H4 (cell line): ENCODE results near the gene FNDC5. TPM values are rescaled to one million over a fixed set of nuclear protein-coding genes. Genes with fewer than 3 reads are reported as not detected.
"Not testable (repeated sequence)": the region's sequence is repeated elsewhere in the genome, so short reads cannot be mapped to it uniquely, and the experiment has no call there.

Experiments
- DNase-seq: peaks from one replicate; pipeline ENCODE4 v3.0.0-alpha.2; 2015; ENCODE audit warnings: low spot score
- total RNA-seq: library from RNA; depleted of rRNA; stranded (reverse); fragments of >200 nt; shearing (Covaris generic); gene quantifications from 2 replicates; pipeline ENCODE4 v1.2.3, GENCODE V29; 2014; rRNA removed

FNDC5 gene
- 0.12 and 0.15 TPM in 2 replicates for total RNA-seq

- DNase-seq = no peak
Measured at GRCh38 chr1:32870615-32871363, at the start of gene FNDC5. Gene FNDC5 (minus strand): TSS chr1:32870912.

- peak; percentile 69 for DNase-seq
Measured at GRCh38 chr1:32919811-32920733, 49.4 kb upstream of the FNDC5 start.

GRCh38 chr1:32918179-32918578 is 47.5 kb upstream of the FNDC5 start:
- no peak for DNase-seq

- no peak for DNase-seq
Measured at GRCh38 chr1:32917521-32917920, 46.8 kb upstream of the FNDC5 start.

DNA sequence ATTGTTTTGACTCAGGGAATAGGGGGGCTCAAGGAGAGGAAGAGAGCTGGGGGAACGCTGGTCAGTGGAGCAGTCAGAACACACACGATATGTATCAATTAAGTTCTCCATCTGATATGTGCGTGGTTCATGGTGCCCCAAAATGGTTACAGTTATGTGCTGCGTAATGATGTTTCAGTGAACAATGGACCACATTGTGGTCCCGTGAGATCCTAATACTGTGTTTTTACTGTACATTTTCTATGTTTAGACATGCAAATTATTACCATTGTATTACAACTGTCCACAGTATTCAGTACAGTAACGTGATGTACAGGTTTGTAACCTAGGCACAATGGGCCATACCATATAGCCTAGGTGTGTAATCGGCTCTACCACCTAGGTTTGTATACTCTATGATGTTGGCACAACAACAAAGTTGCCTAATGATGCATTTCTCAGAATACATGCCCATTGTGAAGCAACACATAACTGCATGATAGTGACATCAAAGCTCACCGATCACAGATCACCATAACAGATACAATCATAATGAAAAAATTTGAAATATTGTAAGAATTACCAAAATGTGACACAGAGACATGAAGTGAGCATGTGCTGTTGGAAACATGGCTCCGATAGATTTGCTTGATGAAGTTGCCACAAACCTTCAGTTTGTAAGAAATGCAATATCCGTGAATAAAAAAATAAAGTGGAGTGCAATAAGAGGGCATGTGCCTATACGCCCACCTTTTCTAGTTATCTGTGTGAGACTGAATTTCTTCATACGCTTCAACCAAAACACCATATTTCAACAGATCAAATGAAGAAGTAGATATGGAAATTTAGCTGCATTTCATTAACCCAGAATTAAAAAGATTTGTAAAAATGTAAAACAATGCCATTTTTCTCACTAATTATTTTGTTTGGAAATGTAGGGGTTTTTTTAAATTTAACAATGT is 45.3 kb upstream of the FNDC5 start:
- no peak for DNase-seq

DNA sequence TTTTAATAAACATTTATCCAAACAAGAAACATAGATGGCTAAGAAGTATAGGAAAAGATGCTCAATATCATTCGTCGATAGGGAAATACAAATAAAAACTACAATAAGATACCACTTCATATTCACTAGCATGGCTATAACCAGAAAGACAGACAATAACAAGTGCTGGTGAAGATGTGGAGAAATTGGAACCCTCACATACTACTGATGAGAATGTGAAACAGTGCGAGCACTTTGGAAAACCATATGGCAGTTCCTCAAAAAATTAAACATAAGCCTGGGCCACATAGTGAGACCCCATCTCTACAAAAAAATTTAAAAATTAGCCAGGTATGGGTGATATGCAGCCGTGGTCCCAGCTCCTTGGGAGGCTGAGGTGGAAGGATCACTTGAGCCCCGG is 39.6 kb upstream of the FNDC5 start:
- no peak for DNase-seq

- no peak for DNase-seq
Measured at GRCh38 chr1:32907435-32907834, 36.7 kb upstream of the FNDC5 start.

DNA sequence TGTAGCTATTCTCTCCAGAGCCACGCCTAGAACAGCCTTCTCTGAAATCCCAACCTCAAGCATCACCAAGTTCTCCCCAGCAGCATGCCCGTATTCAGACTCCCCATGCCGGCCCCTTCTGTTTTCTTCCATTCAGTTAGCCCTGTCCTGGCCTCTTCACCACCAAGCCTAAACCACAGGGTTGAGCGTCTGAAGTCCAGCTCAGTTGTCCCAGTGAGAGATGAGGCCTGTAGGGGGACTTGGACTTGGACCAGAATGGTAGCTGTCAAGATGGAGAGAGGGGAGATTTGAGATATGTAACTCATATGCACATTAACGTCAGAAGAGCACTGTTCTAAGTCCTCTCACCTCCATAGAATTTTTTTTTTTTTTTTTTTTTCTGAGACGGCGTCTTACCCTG is 35.9 kb upstream of the FNDC5 start:
- no peak for DNase-seq

DNA sequence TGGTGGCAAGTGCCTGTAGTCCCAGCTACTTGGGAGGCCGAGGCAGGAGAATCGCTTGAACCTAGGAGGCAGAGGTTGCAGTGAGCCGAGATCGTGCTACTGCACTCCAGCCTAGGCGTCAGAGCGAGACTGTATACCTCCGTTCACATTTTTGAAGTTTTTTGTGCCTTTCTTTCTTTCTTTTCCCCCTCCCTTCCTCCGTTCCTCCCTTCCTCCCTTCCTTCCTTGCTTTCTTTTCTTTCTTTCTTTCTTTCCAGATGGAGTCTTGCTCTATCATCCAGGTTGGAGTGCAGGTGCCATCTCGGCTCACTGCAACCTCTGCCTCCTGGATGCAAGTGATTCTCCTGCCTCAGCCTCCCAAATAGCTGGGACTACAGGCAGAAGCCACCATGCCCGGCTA is 34.9 kb upstream of the FNDC5 start:
- not testable (repeated sequence) for DNase-seq

- no peak for DNase-seq
Measured at GRCh38 chr1:32904797-32905196, 34.1 kb upstream of the FNDC5 start.

DNA sequence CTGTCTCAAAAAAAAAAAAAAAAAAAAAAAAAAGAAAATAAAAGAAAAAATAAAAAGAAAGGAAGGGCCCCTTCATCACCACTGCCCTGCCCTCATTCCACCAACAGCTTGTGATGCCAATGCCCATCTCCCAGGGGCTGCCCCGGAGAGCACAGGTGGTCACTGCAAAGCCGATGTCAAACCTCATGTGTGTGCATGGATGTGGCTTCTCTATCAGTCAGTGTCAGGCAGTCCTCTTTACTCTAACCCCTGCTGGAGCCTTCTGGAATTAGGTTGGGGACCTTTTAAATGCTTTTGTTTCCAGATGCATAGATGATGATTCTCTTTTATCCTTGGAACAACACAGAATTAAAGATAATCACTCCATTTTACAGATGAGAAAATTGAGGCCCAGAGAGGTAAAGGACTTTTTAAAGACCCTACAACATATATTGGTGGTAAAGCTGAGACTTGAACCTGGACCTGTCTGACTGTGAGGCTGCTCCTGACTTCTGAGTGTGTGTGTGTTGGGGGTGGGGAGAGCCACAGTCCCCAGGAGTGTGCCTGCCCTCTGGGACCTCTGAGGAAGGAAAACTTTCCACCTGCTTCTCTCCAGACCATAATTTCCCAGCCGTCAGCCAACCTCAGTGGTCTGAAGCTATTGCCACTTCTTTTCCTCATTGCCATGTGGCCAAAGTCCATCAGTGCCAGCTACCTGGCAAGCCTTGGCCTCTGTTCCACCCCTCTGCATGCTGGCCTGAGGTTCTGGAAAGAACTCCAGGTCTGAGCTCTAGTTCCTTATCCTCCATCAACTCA is 33.5 kb upstream of the FNDC5 start:
- no peak for DNase-seq

DNA sequence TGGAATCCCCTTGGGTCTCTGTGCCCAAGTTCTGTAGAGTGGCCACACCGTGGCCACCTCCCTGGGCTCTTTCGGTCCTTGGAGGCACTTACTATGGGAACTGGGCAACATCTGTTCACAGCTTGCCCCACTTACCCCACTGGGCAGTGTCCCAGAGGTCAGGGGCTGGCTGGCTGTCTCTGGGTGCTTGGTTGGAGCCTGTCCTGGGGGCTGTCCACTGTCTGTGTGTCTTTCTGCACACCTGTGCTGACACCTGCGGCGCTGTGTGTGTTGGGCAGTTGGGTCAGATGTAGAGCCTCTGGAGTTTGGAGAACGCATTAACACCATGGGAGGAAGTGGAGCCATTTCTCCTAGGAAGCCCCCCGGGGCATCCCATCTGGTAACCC is 31.8 kb upstream of the FNDC5 start:
- no peak for DNase-seq

- no peak for DNase-seq
Measured at GRCh38 chr1:32901823-32902534, 31.3 kb upstream of the FNDC5 start.

GRCh38 chr1:32900956-32901822 is 30.5 kb upstream of the FNDC5 start, which contains the start of gene TMEM54:
Gene TMEM54 (minus strand): TSS chr1:32901389. CDS start chr1:32901238, 151 bp downstream.
- DNase-seq = no peak

GRCh38 chr1:32900371-32900955 is 29.8 kb upstream of the FNDC5 start:
- no peak for DNase-seq

DNA sequence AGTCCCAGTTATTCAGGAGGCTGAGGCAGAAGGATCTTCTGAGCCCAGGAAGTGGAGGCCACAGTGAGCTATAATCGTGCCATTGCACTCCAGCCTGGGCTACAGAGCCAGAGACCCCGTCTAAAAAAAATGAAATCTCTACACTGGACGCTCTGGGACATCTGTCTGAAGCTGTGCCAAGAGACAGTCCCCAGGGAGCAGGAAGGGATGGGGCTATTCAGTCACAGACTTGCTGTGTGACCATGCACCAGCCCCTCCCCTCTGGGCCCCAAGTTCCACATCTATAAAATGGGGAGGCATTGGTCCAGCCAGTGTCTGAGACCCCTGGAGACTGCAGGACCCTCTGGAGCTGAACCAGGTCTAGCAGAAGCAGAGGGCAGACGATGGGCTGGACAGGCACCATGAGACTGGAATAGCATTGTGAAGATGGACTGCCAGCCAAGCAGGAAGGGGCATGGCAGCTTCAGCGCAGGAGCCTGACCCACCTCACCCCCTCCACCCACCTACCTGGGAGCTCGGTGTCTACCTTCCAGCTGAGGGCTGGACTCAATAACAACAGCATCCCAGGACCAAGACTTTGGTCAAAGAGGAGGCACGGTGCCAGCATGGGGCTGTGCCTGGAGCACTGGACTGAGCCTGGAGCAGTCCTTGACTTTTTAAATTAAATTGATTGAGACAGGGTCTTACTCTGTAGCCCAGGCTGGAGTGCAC is 29.0 kb upstream of the FNDC5 start:
- no peak for DNase-seq

- no peak for DNase-seq
Measured at GRCh38 chr1:32898958-32899357, 28.2 kb upstream of the FNDC5 start.

DNA sequence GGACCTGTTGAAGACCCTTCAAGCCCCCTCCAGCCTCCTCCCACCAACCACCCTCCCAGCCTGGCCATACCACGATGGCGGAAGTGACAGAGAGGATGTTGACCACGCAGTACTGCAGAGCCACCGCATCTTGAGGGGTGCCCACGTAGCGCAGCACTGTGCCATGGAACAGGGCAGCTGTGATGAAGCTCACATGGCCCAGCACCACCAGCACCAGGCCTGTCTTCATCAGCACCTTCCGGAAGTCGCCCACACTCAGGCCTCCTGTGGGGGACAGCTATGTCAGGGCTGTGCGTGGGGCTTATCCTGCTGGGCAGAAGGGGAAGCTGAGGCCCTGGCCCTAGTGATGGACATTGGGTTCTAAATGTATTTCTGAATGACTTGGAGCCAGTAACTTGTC is 27.3 kb upstream of the FNDC5 start:
- DNase-seq = no peak
